Panc1 (cell line): ENCODE measurements around the gene CLDN2. TPM values are rescaled to one million over a fixed set of nuclear protein-coding genes. Genes with fewer than 3 reads are reported as not detected.
A peak's percentile ranks its signal among the peaks of the same experiment; 100 is the strongest.

Experiments used
- ATAC-seq: fragments of 200-7000 bp; cut with Tn5 transposase; 2 replicates; pipeline ENCODE4 v1.9.1; 2020; ENCODE audit warnings: mild to moderate bottlenecking, moderate library complexity
- BruUV-seq: library from RNA; stranded (reverse); fragments of 400-500 nt; replicated peaks from 2 replicates; lab custom pipeline; 2021; lab: Mats Ljungman, UMichigan
- CTCF ChIA-PET: fragments of 300-600 bp; sonication (Branson Sonifier 250); formaldehyde crosslinking; loops from one replicate; lab custom pipeline; 2022; ENCODE audit warnings: antibody characterized with exemption; lab: Charles Lee
- POLR2A ChIA-PET: fragments of 300-600 bp; sonication (Branson Sonifier 250); formaldehyde crosslinking; loops from one replicate; lab custom pipeline; 2022; ENCODE audit warnings: antibody characterized with exemption; lab: Charles Lee
- DNase-seq: peaks from one replicate; pipeline ENCODE4 v3.0.0-alpha.2; 2010; ENCODE audit warnings: low read depth, low spot score
- H3K27ac ChIP-seq: 2 replicates; pipeline ENCODE4 v1.5.1; 2011; ENCODE audit warnings: mild to moderate bottlenecking, low read length, inconsistent platforms
- H3K27me3 ChIP-seq: fragments of 200-500 bp; sonication (Bioruptor generic); 2 replicates; pipeline ENCODE4 v1.6.0; 2014; ENCODE audit warnings: low read length, inconsistent platforms; ENCODE audit not compliant: control insufficient read depth, insufficient read depth
- H3K36me3 ChIP-seq: fragments of 200-500 bp; sonication (Bioruptor generic); 2 replicates; pipeline ENCODE4 v1.5.1; 2014; ENCODE audit warnings: inconsistent platforms, mild to moderate bottlenecking, low read length, moderate library complexity; ENCODE audit not compliant: control insufficient read depth, insufficient read depth
- H3K4me1 ChIP-seq: 2 replicates; pipeline ENCODE4 v1.5.1; 2011; ENCODE audit warnings: inconsistent platforms, mild to moderate bottlenecking, low read length, moderate library complexity; ENCODE audit not compliant: control insufficient read depth, insufficient read depth
- H3K4me3 ChIP-seq, 2 experiments: 2 replicates each; pipeline ENCODE4 v1.5.1; 2011 to 2012; ENCODE audit warnings: low read depth in 2 of 2, low read length in 2 of 2, mild to moderate bottlenecking in 2 of 2, inconsistent platforms in 1 of 2, moderate library complexity in 1 of 2
- H3K9me3 ChIP-seq: fragments of 200-500 bp; sonication (Bioruptor generic); 2 replicates; pipeline ENCODE4 v1.5.1; 2014; ENCODE audit warnings: low read depth, mild to moderate bottlenecking, inconsistent platforms, low read length, moderate library complexity; ENCODE audit not compliant: control insufficient read depth, insufficient read depth
- CTCF ChIP-seq: fragments of 450-650 bp; IDR thresholded peaks from 2 replicates; pipeline ENCODE4 v1.5.1; 2017; ENCODE audit warnings: mild to moderate bottlenecking
- POLR2AphosphoS5 ChIP-seq: IDR thresholded peaks from 2 replicates; pipeline ENCODE4 v1.6.1; 2012; ENCODE audit warnings: mild to moderate bottlenecking, low read depth, low read length, moderate library complexity
- REST ChIP-seq, 2 experiments: IDR thresholded peaks; 2 replicates each; pipeline ENCODE4 v1.6.1; 2011 to 2012; ENCODE audit warnings: low read depth in 2 of 2, control low read depth in 1 of 2, low read length in 1 of 2, mild to moderate bottlenecking in 1 of 2, moderate library complexity in 1 of 2; ENCODE audit not compliant: insufficient read depth in 1 of 2
- SIN3A ChIP-seq: IDR thresholded peaks from 2 replicates; pipeline ENCODE4 v1.6.1; 2012; ENCODE audit warnings: low read depth, mild to moderate bottlenecking, low read length, moderate library complexity, borderline replicate concordance; ENCODE audit not compliant: insufficient read depth
- TCF7L2 ChIP-seq: IDR thresholded peaks from 2 replicates; pipeline ENCODE4 v1.6.1; 2011; ENCODE audit warnings: mild to moderate bottlenecking, low read depth, low read length, inconsistent platforms
- in situ Hi-C: cut with HindIII; loops from 2 replicates; pipeline ENCODE4 v1.10.0; 2016; ENCODE audit warnings: low sequenced_read_pairs, low pct_unique_long_range_greater_than_20kb
- intact Hi-C: fragments of 100-400 bp; cut with micrococcal nuclease; formaldehyde crosslinking; loops from one replicate; pipeline ENCODE4 v1.10.0; 2022; ENCODE audit not compliant: unreplicated experiment
- total RNA-seq: library from RNA; stranded (reverse); gene quantifications from one replicate; pipeline ENCODE4 v1.2.1, GENCODE V29; 2021; ENCODE audit not compliant: unreplicated experiment

CLDN2 gene
- total RNA-seq, 1 experiment from 2014 or later, result 0.10 TPM

GRCh38 chrX:106898462-106898861 lies 21.7 kb upstream of the CLDN2 start:
- Histone ChIP-seq H3K36me3 (no peaks in the 10 kb centered on the region), H3K27ac (no peak overlapping the region), H3K4me1 (peaks cover 19% of the 10 kb centered on the region), H3K27me3 (no peaks in the 10 kb centered on the region), H3K4me3 (no peak overlapping the region), H3K9me3 (no peaks in the 10 kb centered on the region)
- BruUV-seq, result no TSS peak
- TF ChIP-seq CTCF (peak; percentile 65), TCF7L2 (no peak), POLR2AphosphoS5 (no peak), REST (IDR thresholded peaks at IDR 0.05; ENCODE audit: insufficient read depth in 1 of 2, low read depth in 2 of 2, low read length in 1 of 2) (no peak)
- DNase-seq, result no peak
- CTCF ChIA-PET, result interaction anchor here (0.6 to 1.9 kb wide), 2 partner anchors 61 to 412 kb away, joined by 3 to 25 read pairs; no protein-coding TSS in a partner anchor
- peak; percentile 43; the same call in 1 of the 2 replicates for ATAC-seq
- POLR2A ChIA-PET, result interaction anchor here (0.6 kb wide), 1 partner anchor 29 kb away, joined by 10 read pairs; no protein-coding TSS in a partner anchor
- in situ Hi-C loops, result no loop called here
- intact Hi-C loops, result no loop called here

GRCh38 chrX:106899276-106899675 lies 20.9 kb upstream of the CLDN2 start:
- no peaks in the 10 kb centered on the region for H3K9me3 ChIP-seq
- peaks cover 19% of the 10 kb centered on the region for H3K4me1 ChIP-seq
- no peak overlapping the region for H3K4me3 ChIP-seq
- no peaks in the 10 kb centered on the region for H3K36me3 ChIP-seq
- ChIA-PET CTCF (interaction anchor here (0.7 to 1.9 kb wide), 4 partner anchors 42 to 369 kb away, joined by 8 to 25 read pairs (median 16); no protein-coding TSS in a partner anchor), POLR2A (no interaction called here)
- no peak for DNase-seq
- no peak for ATAC-seq
- in situ Hi-C loops, result no loop called here
- TF ChIP-seq SIN3A (no peak), CTCF (no peak), TCF7L2 (no peak), POLR2AphosphoS5 (no peak), REST (IDR thresholded peaks at IDR 0.05; ENCODE audit: insufficient read depth in 1 of 2, low read depth in 2 of 2, low read length in 1 of 2) (no peak)
- intact Hi-C loops, result no loop called here
- BruUV-seq, result no TSS peak
- no peaks in the 10 kb centered on the region for H3K27me3 ChIP-seq
- no peak overlapping the region for H3K27ac ChIP-seq
